DOHH2 (cell line): ENCODE measurements around the gene MDFI.

ENCODE experiments used
- CTCF ChIP-seq: fragments of 200-600 bp; sonication (generic); IDR thresholded peaks from one replicate; pipeline ENCODE4 v1.5.1; 2014; ENCODE audit warnings: antibody characterized with exemption, mild to moderate bottlenecking, low read depth, low read length; ENCODE audit not compliant: poor library complexity, severe bottlenecking
- EZH2phosphoT487 ChIP-seq: fragments of 200-600 bp; sonication (generic); IDR thresholded peaks from 2 replicates; pipeline ENCODE4 v1.6.1; 2017; ENCODE audit warnings: borderline replicate concordance, mild to moderate bottlenecking, antibody characterized with exemption, low read length, moderate library complexity, mixed read lengths

- no peak for TF ChIP-seq CTCF
- no peak for TF ChIP-seq EZH2phosphoT487
These were observed 43.5 kb upstream of the MDFI start for GRCh38 chr6:41594766-41595165.
